A549 (cell line): Measurements from ENCODE around the gene CBX4. TPM values are rescaled to one million over a fixed set of nuclear protein-coding genes. Genes with fewer than 3 reads are reported as not detected.

Source experiments
- ATAC-seq, 2 experiments: fragments of 200-7000 bp in 1 of 2; fragments of >200 bp in 1 of 2; cut with Nextera tagmentation in 1 of 2; cut with Tn5 transposase in 1 of 2; 3 replicates each; pipeline versions ENCODE4 v1.8.0 to v1.9.1; 2018 to 2020; ENCODE audit warnings: mild to moderate bottlenecking in 1 of 2, moderate library complexity in 1 of 2
- CTCF ChIA-PET: fragments of 300-600 bp; sonication (Branson Sonifier 250); formaldehyde crosslinking; extraction: SDS; loops from one replicate; lab custom pipeline; 2021; ENCODE audit warnings: antibody characterized with exemption, inconsistent platforms; lab: Yijun Ruan, JAX
- POLR2A ChIA-PET: fragments of 350-600 bp; formaldehyde crosslinking; extraction: SDS; loops from one replicate; lab custom pipeline; 2021; ENCODE audit warnings: antibody characterized with exemption, inconsistent platforms; lab: Yijun Ruan, JAX
- DNase-seq, 2 experiments: peaks; one replicate each; pipeline versions ENCODE4 v3.0.0 to v3.0.0-alpha.2; 2011 to 2016; ENCODE audit warnings: low read depth in 1 of 2, low spot score in 1 of 2
- FAIRE-seq: peaks from 2 replicates; lab custom pipeline; 2011; peaks lifted over from hg19 to GRCh38; lab: Jason Lieb, UNC
- H3K27ac ChIP-seq, 2 experiments: fragments of >200 bp; sonication (Bioruptor Twin); formaldehyde crosslinking; 3 replicates each; pipeline ENCODE4 v1.5.1; 2016 to 2017
- H3K4me1 ChIP-seq: fragments of >200 bp; sonication (Bioruptor Twin); formaldehyde crosslinking; 3 replicates; pipeline ENCODE4 v1.6.1; 2016
- H3K4me2 ChIP-seq: fragments of >200 bp; sonication (Bioruptor Twin); formaldehyde crosslinking; 3 replicates; pipeline ENCODE4 v1.6.1; 2016
- H3K4me3 ChIP-seq: fragments of >200 bp; sonication (Bioruptor Twin); formaldehyde crosslinking; 3 replicates; pipeline ENCODE4 v1.5.1; 2016
- H3K9me3 ChIP-seq: fragments of >200 bp; sonication (Bioruptor Twin); formaldehyde crosslinking; 3 replicates; pipeline ENCODE4 v1.6.1; 2016
- EHF ChIP-seq: fragments of 250-450 bp; sonication (Bioruptor Pico); IDR thresholded peaks from 2 replicates; pipeline ENCODE4 v1.5.0; 2020; ENCODE audit warnings: mild to moderate bottlenecking
- EHMT2 ChIP-seq: fragments of 200-600 bp; sonication (generic); IDR thresholded peaks from 2 replicates; pipeline ENCODE4 v1.6.1; 2016; ENCODE audit warnings: antibody characterized with exemption, low read depth, mild to moderate bottlenecking, moderate library complexity
- HOXB5 ChIP-seq: fragments of 250-450 bp; sonication (Bioruptor Pico); IDR thresholded peaks from 2 replicates; pipeline ENCODE4 v1.5.0; 2020; ENCODE audit warnings: mild to moderate bottlenecking, moderate library complexity
- JUN ChIP-seq, 2 experiments: fragments of >200 bp; sonication (Bioruptor Twin); formaldehyde crosslinking; IDR thresholded peaks; 2 replicates in 1 of 2; 3 replicates in 1 of 2; pipeline ENCODE4 v1.6.1; 2016 to 2017
- MAFK ChIP-seq: fragments of 450-650 bp; IDR thresholded peaks from 2 replicates; pipeline ENCODE4 v1.6.1; 2014; ENCODE audit not compliant: partially characterized antibody
- MAZ ChIP-seq: fragments of 150-350 bp; IDR thresholded peaks from 2 replicates; pipeline ENCODE4 v1.6.1; 2014; ENCODE audit warnings: antibody characterized with exemption, low read depth, low read length, borderline replicate concordance
- NPAS2 ChIP-seq: fragments of 250-450 bp; sonication (Bioruptor Pico); IDR thresholded peaks from 2 replicates; pipeline ENCODE4 v1.8.0; 2022; ENCODE audit warnings: mild to moderate bottlenecking, moderate library complexity, borderline replicate concordance
- POLR2A ChIP-seq: IDR thresholded peaks from 2 replicates; pipeline ENCODE4 v1.6.1; 2012; ENCODE audit warnings: mild to moderate bottlenecking, low read length
- RAD21 ChIP-seq, 2 experiments: fragments of >200 bp in 1 of 2; sonication (Bioruptor Twin) in 1 of 2; formaldehyde crosslinking in 1 of 2; IDR thresholded peaks in 1 of 2; conservative IDR thresholded peaks in 1 of 2; 2 replicates in 1 of 2; 3 replicates in 1 of 2; pipeline ENCODE4 v1.6.1; 2012 to 2018; ENCODE audit warnings: inconsistent platforms in 1 of 2
- SMC3 ChIP-seq: fragments of >200 bp; sonication (Bioruptor Twin); formaldehyde crosslinking; IDR thresholded peaks from 3 replicates; pipeline ENCODE4 v1.6.1; 2018; ENCODE audit warnings: inconsistent platforms
- ZNF302 ChIP-seq: fragments of 250-450 bp; sonication (Bioruptor Pico); IDR thresholded peaks from 2 replicates; pipeline ENCODE4 v1.9.0; 2021; ENCODE audit warnings: inconsistent platforms, mild to moderate bottlenecking, moderate library complexity
- WGBS: methylation state at CpG from one replicate; pipeline ENCODE4 v1.1.6; 2017; ENCODE audit errors: missing lambda C conversion rate; 5-methylcytosine and 5-hydroxymethylcytosine counted together
- polyA plus RNA-seq, 4 experiments: library from polyadenylated mRNA; depleted of rRNA in 3 of 4; stranded (reverse); fragments of >200 nt; fragmentation: RNase III in 1 of 4; extraction: RNeasy Plus Mini Kit Qiagen cat#74134 plus additional on column Dnase treatment in 1 of 4; gene quantifications; 2 replicates in 3 of 4; 3 replicates in 1 of 4; pipeline ENCODE4 v1.2.3, GENCODE V29; 2011 to 2017
- TF ChIP-seq, protein P1 (sequence below): IDR thresholded peaks from 2 replicates; pipeline ENCODE4 v1.6.1; 2012
- TF ChIP-seq, protein P2 (sequence below): IDR thresholded peaks from 2 replicates; pipeline ENCODE4 v1.6.1; 2012; ENCODE audit warnings: low read depth, borderline replicate concordance
- TF ChIP-seq, protein P3 (sequence below): fragments of >200 bp; sonication (Bioruptor Twin); formaldehyde crosslinking; IDR thresholded peaks from 3 replicates; pipeline ENCODE4 v1.5.1; 2016

Gene CBX4
- polyA plus RNA-seq, 2 of the 4 experiments (the other 2 are of a cell fraction), result 31.0 to 34.1 TPM

DNA sequence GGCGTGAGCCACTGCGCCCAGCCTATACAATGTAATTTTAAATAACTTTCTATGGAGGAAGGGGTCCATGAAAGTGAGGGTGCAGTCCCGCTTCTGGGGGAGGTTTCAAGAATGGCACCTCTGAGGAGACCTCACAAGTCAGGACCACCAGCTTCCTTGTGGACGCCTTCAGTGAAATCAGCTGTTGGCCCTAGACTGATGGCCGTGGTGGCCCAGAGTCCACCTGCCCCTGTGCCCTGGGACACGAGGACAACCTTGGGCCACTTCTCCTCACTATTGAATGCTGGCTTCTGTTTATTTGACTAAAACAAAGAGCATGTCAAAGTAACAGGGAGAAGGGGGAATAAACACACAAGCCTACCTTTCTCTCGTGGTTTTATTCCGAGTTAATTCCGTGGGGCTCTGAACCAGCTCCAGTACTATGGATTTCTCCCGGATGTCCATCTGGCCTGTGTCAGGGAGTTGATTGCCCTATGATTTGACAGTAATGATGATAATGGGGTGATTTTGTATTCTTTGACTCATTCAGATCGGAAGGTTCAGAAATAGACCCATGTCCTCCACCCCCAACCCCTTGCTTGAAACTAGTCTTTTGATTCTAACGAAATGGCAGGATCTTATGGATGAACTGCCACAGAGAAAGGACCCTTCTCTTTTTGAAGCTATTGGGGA lies 8.6 kb upstream of the CBX4 start (continued):
- TF ChIP-seq SMC3, result no peak

DNA sequence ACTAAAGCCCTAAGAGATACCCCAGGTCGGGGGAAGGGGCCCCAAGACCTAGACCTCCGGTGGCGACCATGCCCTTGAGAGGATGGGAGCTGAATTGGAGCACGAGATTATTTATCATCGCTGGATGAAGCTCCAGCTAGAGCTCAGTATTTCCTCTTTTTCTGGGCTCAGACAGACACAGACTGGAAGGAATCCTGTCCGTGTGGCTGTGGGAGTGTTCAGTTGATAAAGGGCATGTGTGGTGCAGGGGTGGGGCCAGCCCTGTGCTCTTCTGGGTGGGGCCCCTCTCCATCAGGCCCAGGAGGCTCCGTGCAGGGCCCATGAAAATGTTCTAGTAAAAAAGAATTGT lies 6.3 kb upstream of the CBX4 start:
- peak overlapping the region; percentile 53; the same call in 2 of the 3 replicates for H3K4me3 ChIP-seq
- FAIRE-seq (no peak), ATAC-seq (peak; percentile 16 to 60; a peak in 3 of 6 replicates)
- peak overlapping the region; percentile 97 for H3K4me2 ChIP-seq
- no peaks in the 10 kb centered on the region for H3K9me3 ChIP-seq
- H3K4me1 ChIP-seq, result peaks cover 46% of the 10 kb centered on the region
- POLR2A ChIA-PET, result interaction anchor here (1.4 kb wide), 2 partner anchors 49 to 71 kb away, joined by 5 to 7 read pairs; partner anchors contain the start of gene CBX8
- peak overlapping the region; percentile 94 to 98 for H3K27ac ChIP-seq
- no peak for TF ChIP-seq ZNF302
- TF ChIP-seq, protein P1, sequence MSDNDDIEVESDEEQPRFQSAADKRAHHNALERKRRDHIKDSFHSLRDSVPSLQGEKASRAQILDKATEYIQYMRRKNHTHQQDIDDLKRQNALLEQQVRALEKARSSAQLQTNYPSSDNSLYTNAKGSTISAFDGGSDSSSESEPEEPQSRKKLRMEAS, result peak; percentile 50; the same call in 1 of the 2 replicates
- 0 out of 2 replicates have a peak, but pooled peaks have one; percentile 28 for TF ChIP-seq POLR2A
- TF ChIP-seq, all 56 proteins: peak for 2
- DNase-seq, result peak; percentile 55 to 65
- WGBS, result 13% methylated on average over 7 of the region's 7 CpGs
- CTCF ChIA-PET, result interaction anchor here (0.6 to 15.4 kb wide), 28 partner anchors 9 to 160 kb away, joined by 3 to 238 read pairs (median 4); no protein-coding TSS in a partner anchor

DNA sequence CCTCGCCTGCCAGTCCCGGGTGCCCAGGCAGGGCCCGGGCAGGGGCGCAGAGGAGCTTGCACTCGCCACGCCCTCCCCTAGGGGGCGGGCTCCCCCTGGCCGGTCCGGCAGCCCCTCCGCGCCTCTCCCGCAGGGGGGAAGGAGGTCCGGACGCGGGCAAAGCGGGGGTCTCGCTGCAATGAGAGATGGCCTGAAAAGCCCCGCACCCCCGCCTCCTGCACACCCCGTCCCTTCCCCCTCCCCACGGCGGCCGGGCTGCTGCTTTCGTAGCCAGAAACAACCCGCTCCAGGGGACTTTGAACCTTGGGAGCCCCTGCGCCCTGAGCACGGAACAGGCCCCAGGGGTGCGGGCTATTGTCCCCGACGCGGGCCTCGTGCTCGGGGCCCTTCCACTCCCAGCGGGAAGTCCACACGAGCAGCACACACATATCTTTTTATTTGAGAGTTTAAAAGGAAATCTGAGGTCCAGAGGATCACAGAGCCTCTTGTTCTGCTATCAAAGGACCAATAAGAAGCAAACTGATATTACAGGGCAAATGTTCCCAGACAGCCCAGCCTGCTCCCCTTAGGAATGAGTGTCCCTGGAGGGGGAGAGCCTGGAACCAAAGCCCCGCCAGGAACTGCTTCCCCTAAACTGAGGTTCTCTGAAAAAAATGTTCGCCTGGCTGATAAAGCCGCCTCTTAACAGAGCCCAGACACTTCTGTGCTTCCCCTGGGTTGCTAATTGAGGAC lies 5.8 kb upstream of the CBX4 start:
- Histone ChIP-seq H3K4me1 (peaks cover 46% of the 10 kb centered on the region), H3K27ac (peak overlapping the region; percentile 94 to 98), H3K4me3 (peak overlapping the region; percentile 53), H3K4me2 (peak overlapping the region; percentile 97), H3K9me3 (no peaks in the 10 kb centered on the region)
- peak; percentile 66 for TF ChIP-seq SMC3
- no peak for TF ChIP-seq EHMT2
- no peak for TF ChIP-seq NPAS2 (CRISPR knock-in tag)
- TF ChIP-seq, protein P2, sequence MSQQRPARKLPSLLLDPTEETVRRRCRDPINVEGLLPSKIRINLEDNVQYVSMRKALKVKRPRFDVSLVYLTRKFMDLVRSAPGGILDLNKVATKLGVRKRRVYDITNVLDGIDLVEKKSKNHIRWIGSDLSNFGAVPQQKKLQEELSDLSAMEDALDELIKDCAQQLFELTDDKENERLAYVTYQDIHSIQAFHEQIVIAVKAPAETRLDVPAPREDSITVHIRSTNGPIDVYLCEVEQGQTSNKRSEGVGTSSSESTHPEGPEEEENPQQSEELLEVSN, result peak; percentile 70; the same call in 1 of the 2 replicates
- TF ChIP-seq, protein P1, result peak; percentile 72
- TF ChIP-seq MAFK, result no peak
- TF ChIP-seq MAZ, result no peak
- TF ChIP-seq HOXB5, result no peak
- TF ChIP-seq, protein P3, sequence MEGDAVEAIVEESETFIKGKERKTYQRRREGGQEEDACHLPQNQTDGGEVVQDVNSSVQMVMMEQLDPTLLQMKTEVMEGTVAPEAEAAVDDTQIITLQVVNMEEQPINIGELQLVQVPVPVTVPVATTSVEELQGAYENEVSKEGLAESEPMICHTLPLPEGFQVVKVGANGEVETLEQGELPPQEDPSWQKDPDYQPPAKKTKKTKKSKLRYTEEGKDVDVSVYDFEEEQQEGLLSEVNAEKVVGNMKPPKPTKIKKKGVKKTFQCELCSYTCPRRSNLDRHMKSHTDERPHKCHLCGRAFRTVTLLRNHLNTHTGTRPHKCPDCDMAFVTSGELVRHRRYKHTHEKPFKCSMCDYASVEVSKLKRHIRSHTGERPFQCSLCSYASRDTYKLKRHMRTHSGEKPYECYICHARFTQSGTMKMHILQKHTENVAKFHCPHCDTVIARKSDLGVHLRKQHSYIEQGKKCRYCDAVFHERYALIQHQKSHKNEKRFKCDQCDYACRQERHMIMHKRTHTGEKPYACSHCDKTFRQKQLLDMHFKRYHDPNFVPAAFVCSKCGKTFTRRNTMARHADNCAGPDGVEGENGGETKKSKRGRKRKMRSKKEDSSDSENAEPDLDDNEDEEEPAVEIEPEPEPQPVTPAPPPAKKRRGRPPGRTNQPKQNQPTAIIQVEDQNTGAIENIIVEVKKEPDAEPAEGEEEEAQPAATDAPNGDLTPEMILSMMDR, result peak; percentile 81
- TF ChIP-seq EHF (CRISPR knock-in tag), result no peak
- peak; percentile 49 to 68 for TF ChIP-seq RAD21 (conservative IDR thresholded peaks at IDR 0.05 in 1 of 2, IDR thresholded peaks at IDR 0.05 in 1 of 2)
- peak in 1 of 2 experiments; percentile 18; a peak in 2 of 5 replicates for TF ChIP-seq JUN (IDR thresholded peaks at IDR 0.05)
- FAIRE-seq (no peak), ATAC-seq (peak; percentile 66 to 83), DNase-seq (peak; percentile 58 to 92)
- ChIA-PET POLR2A (interaction anchor here (0.6 to 1.9 kb wide), 11 partner anchors 13 to 184 kb away, joined by 3 to 11 read pairs (median 4); partner anchors contain the start of gene CBX8), CTCF (interaction anchor here (0.6 to 15.4 kb wide), 44 partner anchors 9 to 173 kb away, joined by 3 to 238 read pairs (median 4); partner anchors contain the start of gene CBX8)
- 14% methylated on average over 14 of the region's 38 CpGs for WGBS
